ENCODE data around the gene CNPY3.

GRCh38 chr6:42959917-42960242 is 30.6 kb downstream of the CNPY3 start:
- no peak for TF ChIP-seq EZH2phosphoT487 (IDR thresholded peaks at IDR 0.05; ENCODE audit: low read depth)
- TF ChIP-seq, protein P1, sequence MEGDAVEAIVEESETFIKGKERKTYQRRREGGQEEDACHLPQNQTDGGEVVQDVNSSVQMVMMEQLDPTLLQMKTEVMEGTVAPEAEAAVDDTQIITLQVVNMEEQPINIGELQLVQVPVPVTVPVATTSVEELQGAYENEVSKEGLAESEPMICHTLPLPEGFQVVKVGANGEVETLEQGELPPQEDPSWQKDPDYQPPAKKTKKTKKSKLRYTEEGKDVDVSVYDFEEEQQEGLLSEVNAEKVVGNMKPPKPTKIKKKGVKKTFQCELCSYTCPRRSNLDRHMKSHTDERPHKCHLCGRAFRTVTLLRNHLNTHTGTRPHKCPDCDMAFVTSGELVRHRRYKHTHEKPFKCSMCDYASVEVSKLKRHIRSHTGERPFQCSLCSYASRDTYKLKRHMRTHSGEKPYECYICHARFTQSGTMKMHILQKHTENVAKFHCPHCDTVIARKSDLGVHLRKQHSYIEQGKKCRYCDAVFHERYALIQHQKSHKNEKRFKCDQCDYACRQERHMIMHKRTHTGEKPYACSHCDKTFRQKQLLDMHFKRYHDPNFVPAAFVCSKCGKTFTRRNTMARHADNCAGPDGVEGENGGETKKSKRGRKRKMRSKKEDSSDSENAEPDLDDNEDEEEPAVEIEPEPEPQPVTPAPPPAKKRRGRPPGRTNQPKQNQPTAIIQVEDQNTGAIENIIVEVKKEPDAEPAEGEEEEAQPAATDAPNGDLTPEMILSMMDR (IDR thresholded peaks at IDR 0.05; ENCODE audit: low read depth, low read length), result no peak

Data from OCI-LY3 (cell line).